TTC549 (cell line): ENCODE measurements around the gene NEMF.
"Not testable (repeated sequence)": the region's sequence is repeated elsewhere in the genome, so short reads cannot be mapped to it uniquely, and the experiment has no call there.

Source experiments
- FAIRE-seq: peaks from 2 replicates; lab custom pipeline; 2012; peaks lifted over from hg19 to GRCh38; lab: Jason Lieb, UNC

NEMF gene, protein sequence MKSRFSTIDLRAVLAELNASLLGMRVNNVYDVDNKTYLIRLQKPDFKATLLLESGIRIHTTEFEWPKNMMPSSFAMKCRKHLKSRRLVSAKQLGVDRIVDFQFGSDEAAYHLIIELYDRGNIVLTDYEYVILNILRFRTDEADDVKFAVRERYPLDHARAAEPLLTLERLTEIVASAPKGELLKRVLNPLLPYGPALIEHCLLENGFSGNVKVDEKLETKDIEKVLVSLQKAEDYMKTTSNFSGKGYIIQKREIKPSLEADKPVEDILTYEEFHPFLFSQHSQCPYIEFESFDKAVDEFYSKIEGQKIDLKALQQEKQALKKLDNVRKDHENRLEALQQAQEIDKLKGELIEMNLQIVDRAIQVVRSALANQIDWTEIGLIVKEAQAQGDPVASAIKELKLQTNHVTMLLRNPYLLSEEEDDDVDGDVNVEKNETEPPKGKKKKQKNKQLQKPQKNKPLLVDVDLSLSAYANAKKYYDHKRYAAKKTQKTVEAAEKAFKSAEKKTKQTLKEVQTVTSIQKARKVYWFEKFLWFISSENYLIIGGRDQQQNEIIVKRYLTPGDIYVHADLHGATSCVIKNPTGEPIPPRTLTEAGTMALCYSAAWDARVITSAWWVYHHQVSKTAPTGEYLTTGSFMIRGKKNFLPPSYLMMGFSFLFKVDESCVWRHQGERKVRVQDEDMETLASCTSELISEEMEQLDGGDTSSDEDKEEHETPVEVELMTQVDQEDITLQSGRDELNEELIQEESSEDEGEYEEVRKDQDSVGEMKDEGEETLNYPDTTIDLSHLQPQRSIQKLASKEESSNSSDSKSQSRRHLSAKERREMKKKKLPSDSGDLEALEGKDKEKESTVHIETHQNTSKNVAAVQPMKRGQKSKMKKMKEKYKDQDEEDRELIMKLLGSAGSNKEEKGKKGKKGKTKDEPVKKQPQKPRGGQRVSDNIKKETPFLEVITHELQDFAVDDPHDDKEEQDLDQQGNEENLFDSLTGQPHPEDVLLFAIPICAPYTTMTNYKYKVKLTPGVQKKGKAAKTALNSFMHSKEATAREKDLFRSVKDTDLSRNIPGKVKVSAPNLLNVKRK

DNA sequence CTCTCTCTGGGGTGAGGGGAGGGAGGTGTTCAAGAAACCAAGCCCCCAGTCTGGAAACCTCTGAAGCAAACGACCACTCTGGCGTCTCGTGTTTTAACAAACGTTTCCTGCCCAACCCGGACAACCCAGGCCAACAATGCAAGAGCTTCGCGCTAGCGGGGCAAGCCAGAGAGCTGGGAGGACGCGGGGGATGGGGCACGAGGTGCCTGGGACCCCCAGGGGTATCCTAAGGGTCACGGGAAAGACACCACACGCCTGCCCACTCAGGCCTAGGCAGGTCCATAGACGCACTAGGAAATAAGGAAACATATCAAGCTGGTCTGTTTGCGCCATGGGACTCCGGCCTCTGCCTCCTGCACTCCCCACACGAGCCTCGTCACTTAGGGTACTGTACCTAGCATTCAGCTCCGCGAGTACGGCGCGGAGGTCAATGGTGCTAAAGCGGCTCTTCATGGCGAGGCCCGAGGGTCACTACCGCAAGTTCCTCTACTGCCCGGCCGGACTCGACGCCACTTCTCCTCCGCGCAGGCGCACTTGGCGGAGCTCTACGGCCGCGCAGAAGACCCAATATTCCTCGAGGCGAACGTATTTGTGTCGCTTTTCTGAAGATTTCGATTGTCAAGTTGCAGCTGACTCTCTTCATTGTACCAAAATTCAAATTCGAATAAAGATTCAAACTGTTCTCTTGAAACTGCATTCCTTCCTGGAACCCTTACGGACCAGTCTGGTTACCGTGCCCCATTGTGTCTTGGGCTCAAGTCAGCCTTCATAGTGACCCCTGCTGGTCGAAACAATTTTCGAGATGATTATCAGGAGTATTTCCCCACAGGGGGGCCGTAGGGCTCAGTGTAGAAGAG, at the start of gene NEMF:
TSS of gene NEMF (minus strand) at position 488 of the 857 bp plus-strand sequence. CDS start at position 453, 35 bp downstream.
- FAIRE-seq, result peak; percentile 19

DNA sequence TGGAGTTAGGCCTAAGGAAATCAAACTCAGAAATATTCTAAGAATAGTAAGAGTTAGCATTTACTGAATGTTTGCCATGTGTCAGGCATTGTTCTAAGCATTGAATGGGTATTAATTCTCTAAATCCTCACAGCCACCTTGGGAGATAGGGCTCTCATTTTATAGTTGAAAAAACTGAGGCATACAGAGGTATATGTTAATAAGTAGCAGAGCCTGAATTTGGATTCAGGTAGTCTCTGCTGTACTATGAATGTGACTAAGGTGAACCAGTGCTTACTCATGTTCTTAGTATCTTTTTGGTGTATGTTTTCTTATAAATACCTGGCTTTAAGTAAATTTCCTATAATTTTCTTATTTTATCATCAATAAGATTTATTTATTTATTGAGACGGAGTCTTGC, 48.4 kb upstream of the NEMF start:
- FAIRE-seq, result no peak

DNA sequence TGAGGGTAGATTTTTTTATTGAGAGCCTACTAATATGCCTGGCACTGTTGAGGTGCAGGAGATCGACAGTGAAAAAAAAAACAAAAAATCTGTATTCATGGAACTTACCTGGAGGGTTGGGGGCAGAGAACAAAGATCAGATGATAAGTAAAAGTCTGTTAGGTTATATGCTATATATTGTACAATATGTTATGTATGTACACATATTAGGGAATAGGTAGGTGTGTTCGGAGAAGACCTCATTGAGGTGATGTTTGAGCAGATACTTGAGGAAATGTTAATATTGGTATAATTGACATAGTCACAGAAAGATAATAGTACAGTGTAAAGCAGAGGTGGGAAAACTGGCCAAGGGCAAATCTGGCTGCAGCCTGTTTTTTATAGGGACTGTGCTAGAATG, 45.9 kb upstream of the NEMF start:
- FAIRE-seq, result no peak

DNA sequence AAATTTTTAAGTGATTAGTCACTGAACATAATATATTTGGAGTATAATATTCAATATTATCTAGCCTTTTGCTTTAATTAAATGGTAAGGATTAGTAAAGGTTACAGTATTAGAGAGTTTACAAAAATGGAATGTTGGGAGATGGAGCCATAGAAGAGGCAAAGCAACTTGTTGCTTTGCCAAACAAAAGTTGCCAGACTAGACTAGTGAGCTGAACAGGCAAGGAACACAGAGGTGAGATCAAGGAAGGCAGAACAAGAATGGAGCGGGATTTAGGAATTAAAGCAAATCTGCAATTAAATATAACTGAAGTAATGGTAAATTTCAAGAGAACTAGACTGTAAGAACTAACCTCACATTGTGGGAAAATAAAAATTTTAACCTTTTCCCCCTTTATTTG, 45.4 kb upstream of the NEMF start:
- FAIRE-seq, result no peak

DNA sequence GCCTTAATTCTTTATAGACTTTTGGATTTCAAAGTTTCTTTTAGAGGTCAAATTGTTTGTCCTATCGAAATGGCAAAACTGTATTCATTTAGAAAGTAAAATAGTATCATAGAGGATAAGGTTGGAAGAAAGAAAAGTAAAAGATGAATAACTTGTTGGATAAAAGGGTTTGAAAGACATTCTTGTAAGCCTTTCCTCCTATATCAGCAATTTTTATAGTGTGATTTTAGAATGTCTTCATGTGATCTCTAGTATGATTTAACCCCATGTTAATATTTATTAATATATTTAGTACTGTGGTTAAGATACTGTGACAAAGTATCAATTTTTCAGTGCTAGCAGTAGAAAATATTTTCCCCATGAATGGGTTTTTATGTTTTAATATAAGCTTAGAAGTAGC, 44.8 kb upstream of the NEMF start:
- FAIRE-seq, result peak; percentile 31

DNA sequence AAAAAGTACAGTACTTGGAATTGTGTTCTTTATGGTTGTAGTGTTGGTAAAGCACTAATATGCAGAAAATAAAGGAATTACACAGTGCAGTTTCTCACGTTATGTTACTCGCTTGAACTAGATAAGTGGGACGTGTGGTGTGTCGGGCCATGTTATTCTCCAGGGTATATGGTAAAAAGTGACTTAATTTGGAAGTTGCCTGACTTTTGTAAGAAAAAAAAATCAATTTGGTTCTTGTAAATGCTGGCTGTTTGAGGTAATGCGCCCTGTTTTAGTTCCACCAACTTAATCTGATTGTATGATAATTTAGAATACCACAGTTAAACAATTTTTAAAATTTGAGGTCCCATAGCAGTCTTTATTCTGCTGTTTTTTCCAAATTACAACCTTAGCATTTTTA, 44.4 kb upstream of the NEMF start:
- no peak for FAIRE-seq

DNA sequence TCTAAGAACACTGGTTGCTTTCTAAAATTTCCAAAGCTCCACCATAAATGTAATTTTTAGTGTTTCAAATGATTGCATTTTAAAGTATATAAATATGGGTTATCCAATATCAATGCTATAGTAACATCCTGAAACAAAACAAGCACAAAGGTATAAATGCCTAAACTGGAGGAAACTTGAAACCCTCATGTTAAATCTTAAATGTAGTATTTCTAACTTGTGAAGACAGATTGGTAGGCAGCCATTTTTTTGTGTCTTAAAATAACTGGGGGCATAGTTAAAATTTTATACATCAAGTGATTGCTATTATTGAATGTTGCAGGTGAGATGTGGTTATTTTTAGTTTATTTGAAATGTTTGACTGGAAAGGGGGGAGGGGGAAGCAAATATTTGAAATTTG, 43.7 kb upstream of the NEMF start:
- FAIRE-seq, result peak; percentile 53

DNA sequence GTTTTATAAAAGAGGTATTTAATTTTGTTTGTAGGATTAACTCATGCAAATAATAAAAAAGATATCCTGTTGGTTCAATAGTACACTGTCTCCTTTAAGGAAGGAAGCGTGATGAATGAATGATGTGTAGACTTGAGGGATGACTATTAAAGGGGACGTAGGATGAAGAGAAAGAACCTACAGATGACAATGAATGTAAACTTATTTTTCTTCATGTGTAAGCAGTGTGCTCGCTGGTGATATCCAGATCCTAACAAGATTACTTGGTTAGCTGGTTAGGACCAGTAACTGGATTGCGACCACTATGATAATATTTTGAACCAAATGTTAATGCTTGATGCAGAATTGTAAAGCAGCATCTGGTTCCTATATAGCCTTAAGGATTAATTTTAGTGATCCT, 42.9 kb upstream of the NEMF start:
- peak; percentile 67 for FAIRE-seq

DNA sequence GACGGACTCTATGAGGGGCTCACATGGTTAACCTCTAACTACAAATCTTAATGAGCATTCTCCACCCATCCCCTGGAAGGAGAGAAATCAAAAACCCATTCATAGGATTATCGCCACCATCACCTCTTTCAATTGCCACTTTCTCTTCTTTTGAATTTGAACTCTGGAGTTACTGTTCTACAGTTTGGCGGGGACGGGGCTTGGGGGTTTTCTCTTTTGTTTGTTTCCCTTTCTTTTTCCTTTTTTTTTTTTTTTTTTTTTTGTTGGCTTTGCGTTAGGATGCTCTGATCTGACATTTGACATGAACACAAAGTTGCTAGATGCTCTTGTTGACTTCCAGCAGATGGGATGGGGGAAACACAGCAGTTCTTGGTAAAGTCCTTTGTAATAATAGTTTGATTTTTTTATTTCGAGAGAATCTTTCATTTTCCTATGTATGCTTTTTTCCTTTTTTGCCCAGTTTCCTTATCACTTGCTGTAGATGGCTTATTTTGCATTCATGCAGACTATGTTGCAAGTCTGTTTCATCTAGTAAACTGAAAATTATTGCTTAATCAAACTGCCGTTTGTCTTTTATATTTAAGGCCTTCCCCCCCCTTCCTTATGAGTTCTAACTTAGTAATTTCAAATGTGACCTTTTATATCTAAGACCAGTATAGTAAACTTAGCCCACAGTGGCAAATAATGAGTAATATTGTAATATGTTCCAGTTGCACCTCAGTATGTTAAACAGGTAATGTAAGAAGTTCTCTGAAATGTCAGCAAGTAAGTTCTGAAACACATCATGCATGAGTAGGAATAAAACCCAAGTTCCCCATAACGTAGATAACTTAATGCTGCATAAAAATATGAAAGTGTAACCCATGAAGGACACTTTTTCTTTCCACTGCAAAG, 41.9 kb upstream of the NEMF start:
- not testable (repeated sequence) for FAIRE-seq

DNA sequence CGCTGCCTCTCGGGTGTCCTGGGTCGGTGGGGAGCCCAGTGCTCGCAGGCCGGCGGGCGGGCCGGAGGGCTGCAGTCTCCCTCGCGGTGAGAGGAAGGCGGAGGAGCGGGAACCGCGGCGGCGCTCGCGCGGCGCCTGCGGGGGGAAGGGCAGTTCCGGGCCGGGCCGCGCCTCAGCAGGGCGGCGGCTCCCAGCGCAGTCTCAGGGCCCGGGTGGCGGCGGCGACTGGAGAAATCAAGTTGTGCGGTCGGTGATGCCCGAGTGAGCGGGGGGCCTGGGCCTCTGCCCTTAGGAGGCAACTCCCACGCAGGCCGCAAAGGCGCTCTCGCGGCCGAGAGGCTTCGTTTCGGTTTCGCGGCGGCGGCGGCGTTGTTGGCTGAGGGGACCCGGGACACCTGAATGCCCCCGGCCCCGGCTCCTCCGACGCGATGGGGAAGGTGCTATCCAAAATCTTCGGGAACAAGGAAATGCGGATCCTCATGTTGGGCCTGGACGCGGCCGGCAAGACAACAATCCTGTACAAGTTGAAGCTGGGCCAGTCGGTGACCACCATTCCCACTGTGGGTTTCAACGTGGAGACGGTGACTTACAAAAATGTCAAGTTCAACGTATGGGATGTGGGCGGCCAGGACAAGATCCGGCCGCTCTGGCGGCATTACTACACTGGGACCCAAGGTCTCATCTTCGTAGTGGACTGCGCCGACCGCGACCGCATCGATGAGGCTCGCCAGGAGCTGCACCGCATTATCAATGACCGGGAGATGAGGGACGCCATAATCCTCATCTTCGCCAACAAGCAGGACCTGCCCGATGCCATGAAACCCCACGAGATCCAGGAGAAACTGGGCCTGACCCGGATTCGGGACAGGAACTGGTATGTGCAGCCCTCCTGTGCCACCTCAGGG, 41.0 kb upstream of the NEMF start:
- no peak for FAIRE-seq

DNA sequence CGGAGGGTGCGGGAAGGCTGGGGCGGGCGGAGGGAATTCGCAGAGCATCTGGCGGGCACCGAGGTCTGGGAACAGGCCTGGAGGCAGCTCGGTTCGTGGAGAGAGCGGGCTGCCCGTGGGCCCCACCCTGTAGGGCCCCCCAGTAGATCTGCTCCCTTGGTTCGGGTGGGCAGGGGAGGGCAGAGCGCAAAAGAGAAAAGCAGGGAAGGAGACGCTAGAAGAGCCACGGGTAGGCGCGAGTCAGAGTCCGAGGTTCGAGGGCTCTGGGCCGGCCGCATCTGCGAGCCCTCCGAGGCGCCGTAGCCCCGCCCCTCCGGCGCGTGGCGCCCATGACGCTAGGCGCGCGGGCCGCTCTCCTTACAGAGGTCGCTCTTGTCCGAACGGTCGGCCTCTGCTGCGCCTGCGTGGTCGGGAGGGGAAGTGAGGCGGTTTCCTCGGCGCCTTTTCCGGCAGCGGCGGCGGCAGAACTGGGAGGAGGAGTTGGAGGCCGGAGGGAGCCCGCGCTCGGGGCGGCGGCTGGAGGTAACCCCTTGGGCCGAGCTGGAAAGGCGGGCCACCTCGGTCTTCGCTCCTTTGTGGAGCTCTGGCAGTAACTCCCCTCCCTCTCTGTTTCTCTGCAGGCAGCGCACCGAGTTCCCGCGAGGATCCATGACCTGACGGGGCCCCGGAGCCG, 40.2 kb upstream of the NEMF start, which contains the start of gene ARF6:
TSS of gene ARF6 (plus strand) at position 447 of the 673 bp plus-strand sequence. CDS start 655 bp downstream, outside the sequence.
- FAIRE-seq, result no peak

DNA sequence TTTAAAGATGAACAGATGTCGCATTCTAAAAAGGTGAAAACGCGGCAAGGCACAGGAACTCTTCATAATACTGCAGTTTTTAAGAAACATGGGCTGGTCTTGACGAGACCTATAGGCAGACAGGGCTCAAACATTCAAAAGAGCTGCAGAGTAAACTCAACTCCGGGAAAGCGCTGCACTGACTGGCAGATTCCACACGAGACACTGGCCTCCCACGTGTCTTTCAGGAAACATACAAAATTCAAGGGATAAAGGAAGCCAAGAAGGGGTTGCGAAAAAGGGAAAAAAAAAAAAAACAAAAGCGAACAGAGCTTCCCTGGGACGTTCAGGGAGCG, 39.7 kb upstream of the NEMF start:
- FAIRE-seq, result no peak

DNA sequence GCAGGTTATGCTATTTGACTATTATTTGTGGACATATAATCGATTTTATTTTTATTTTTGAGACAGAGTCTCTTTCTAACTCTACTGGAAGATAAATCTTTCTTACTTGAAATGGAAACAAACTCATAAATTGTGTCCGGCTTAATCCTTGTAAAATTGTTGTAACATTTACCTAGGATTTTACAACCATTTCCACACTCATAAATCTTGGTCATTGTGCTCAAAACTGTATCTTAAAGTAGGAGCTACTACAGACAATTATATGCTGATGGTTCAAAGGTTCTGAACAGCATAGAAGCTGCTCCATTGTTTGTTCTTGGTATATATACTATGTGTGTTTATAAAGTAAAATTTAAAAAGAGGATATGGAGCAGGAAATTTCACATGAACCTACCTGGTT, 35.7 kb upstream of the NEMF start:
- FAIRE-seq, result no peak

DNA sequence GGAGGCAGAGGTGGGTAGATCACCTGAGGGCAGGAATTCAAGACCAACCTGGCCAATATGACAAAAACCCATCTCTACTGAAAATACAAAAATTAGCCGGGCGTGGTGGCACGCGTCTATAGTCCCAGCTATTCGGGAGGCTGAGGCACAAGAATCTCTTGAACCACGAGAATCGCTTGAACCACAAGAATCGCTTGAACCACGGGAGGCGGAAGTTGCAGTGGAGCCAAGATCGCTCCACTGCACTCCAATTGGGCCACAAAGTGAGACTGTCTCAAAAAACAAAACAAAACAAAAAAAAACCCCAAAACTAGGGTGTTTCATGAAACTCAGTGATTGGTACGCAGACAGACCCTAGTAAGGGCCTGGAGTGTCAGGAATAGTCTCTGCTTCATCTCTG, 33.9 kb upstream of the NEMF start:
- FAIRE-seq, result no peak

DNA sequence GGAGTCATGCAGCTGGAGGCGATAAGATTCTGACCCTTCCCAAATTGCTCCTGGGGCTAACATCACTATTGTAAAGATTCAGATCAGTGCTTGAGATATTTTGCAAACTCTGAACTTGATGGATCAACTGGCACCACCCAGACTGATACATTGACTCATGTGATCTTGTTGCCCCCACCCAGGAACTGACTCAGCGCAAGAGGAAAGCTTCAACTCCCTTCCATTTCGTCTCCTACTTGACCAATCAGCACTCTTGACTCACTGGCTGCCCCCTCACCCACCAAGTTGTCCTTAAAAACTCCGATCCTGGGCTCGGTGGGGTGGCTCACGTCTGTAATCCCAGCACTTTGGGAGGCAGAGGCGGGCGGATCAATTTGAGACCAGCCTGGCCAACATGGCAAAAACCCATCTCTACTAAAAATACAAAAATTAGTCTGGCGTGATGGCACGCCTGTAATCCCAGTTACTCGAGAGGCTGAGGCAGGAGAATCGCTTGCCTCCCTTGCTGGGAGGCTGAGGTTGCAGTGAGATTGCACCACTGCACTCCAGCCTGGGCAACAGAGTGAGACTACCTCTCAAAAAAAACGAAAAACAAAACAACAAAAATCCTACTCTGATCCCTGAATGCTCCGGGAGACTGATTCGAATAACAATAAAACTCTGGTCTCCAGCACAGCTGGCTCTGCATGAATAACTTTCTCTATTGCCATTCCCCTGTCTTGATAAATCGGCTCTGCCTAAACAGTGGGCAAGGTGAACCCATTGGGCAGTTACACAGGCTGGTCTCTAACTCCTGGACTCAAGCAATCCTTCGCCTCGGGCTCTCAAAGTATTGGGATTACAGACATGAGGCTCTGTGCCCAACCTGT, 30.5 kb upstream of the NEMF start:
- FAIRE-seq, result no peak

DNA sequence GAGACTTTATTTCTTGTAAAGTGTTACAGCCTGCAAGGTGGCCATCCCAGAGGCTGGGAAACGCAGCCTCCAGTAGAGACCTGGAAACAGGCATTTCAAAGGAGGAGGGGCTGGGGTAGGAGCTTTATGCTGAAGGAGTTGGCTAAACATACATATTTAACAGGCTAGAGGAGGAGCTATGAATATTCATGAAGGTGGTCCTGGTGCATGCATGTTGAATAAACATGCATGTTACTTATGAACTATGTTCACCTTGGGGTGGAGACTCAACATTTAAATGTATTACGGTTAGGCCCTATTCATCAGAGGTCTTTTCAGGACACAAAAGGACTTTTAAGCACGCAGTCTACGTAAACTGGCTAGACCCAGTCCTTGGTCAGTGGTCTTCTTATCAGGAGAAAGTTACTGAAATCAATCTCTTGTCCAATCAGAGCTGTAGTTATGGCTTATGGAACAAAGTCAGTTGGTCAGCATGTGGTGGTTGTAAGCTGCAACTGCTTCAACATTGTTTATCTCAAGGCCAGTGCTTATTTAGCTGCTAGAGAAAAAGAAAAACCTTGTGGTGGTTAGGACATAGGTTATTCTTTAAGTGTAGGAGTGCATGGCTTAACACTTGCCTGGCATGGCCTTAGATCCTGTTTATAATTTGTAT, 28.9 kb upstream of the NEMF start:
- FAIRE-seq, result no peak

DNA sequence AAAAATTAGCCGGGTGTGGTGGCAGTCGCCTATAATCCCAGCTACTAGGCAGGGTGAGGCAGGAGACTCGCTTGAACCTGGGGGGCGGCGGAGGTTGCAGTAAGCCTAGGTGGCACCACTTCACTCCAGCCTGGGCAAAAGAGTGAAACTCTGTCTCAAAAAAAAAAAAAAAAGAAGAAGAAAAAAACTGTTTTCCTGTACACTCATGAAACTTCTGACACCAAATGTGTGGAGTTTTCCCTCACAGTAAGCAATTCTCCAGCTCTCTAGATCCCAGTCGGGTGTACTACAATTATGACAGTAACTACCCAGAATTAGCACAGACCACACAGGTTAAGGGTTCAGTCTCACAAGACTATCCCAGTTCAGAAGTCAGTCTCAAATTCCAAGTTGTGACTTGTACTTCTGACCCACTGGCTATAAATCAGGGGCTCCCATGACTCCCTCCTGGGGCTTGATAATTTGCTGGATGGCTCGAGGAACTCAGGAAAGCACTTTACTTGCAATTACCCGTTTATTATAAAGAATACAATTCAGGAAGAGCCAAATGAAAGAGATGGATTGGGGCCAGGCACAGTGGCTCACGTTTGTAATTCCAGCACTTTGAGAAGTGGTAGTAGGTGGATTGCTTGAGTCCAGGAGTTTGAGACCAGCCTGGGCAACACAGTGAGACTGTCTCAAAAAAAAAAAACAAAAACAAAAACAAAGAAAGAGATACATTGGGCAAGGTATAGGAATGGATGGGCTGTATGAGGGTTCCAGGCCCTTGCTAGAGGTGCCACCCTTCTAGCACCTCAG, 27.9 kb upstream of the NEMF start:
- no peak for FAIRE-seq
